AG04450 (cell line): ENCODE data around the gene TBC1D7. TPM values are rescaled to one million over a fixed set of nuclear protein-coding genes. Genes with fewer than 3 reads are reported as not detected.

Source experiments
- CTCF ChIA-PET: fragments of 300-600, 350-600 bp; formaldehyde crosslinking; extraction: SDS; loops from one replicate; lab custom pipeline; 2022; ENCODE audit warnings: antibody characterized with exemption, inconsistent platforms; lab: Charles Lee
- POLR2A ChIA-PET: fragments of 350-600 bp; formaldehyde crosslinking; extraction: SDS; loops from one replicate; lab custom pipeline; 2021; ENCODE audit warnings: antibody characterized with exemption, inconsistent platforms; lab: Yijun Ruan, JAX
- DNase-seq: peaks from one replicate; pipeline ENCODE4 v3.0.0-alpha.2; 2011; ENCODE audit warnings: low read depth, low spot score
- H3K27ac ChIP-seq: one replicate; pipeline ENCODE4 v1.5.1; 2012; ENCODE audit warnings: low read depth, low read length, control low read depth
- H3K27me3 ChIP-seq: one replicate; pipeline ENCODE4 v1.6.0; 2012; ENCODE audit warnings: low read length; ENCODE audit not compliant: control insufficient read depth, insufficient read depth
- H3K4me3 ChIP-seq: 2 replicates; pipeline ENCODE4 v1.5.1; 2011; ENCODE audit warnings: mild to moderate bottlenecking, low read depth, low read length, control low read depth
- H3K9me3 ChIP-seq: 2 replicates; pipeline ENCODE4 v1.5.1; 2012; ENCODE audit warnings: low read length; ENCODE audit not compliant: control insufficient read depth, insufficient read depth
- CTCF ChIP-seq: IDR thresholded peaks from 2 replicates; pipeline ENCODE4 v1.5.1; 2011; ENCODE audit warnings: low read depth, low read length, control low read depth, inconsistent platforms
- polyA plus RNA-seq: library from polyadenylated mRNA; depleted of rRNA; stranded (reverse); fragments of >200 nt; gene quantifications from 2 replicates; pipeline ENCODE4 v1.2.3, GENCODE V29; 2011

The TBC1D7 gene
- polyA plus RNA-seq, 1 experiment, result 37.6 TPM

- Histone ChIP-seq H3K4me3 (no peak overlapping the region), H3K27ac (peak overlapping the region; percentile 95), H3K27me3 (no peaks in the 10 kb centered on the region), H3K9me3 (no peaks in the 10 kb centered on the region; the same call in 1 of the 2 replicates)
- no peak for TF ChIP-seq CTCF
- DNase-seq, result peak; percentile 54
- ChIA-PET CTCF (interaction anchor here (0.6 to 2.4 kb wide), 6 partner anchors 17 to 221 kb away, joined by 4 to 11 read pairs (median 4); no protein-coding TSS in a partner anchor), POLR2A (interaction anchor here (0.6 to 2.3 kb wide), 7 partner anchors 17 to 133 kb away, joined by 3 to 8 read pairs (median 5); partner anchors contain the start of genes GFOD1 and TBC1D7)
Measured at GRCh38 chr6:13354331-13355042, 26.1 kb upstream of the TBC1D7 start.

- POLR2A ChIA-PET, result no interaction called here
- no peak for DNase-seq
- H3K4me3 ChIP-seq, result no peak overlapping the region
- no peak for TF ChIP-seq CTCF
- H3K27me3 ChIP-seq, result no peaks in the 10 kb centered on the region
- H3K27ac ChIP-seq, result no peak overlapping the region
- H3K9me3 ChIP-seq, result no peaks in the 10 kb centered on the region; the same call in 1 of the 2 replicates
- CTCF ChIA-PET, result interaction anchor here (1.0 kb wide), 1 partner anchor 223 kb away, joined by 3 read pairs; the partner anchor contains the start of gene SIRT5
Measured at GRCh38 chr6:13352165-13352564, 23.8 kb upstream of the TBC1D7 start.

- no peaks in the 10 kb centered on the region; the same call in 1 of the 2 replicates for H3K9me3 ChIP-seq
- DNase-seq, result no peak
- ChIA-PET POLR2A (no interaction called here), CTCF (interaction anchor here (1.0 to 1.1 kb wide), 2 partner anchors 14 to 224 kb away, joined by 3 read pairs; partner anchors contain the start of gene SIRT5)
- H3K4me3 ChIP-seq, result no peak overlapping the region
- no peak for TF ChIP-seq CTCF
- no peak overlapping the region for H3K27ac ChIP-seq
- H3K27me3 ChIP-seq, result no peaks in the 10 kb centered on the region
Measured at GRCh38 chr6:13351271-13351670, 22.9 kb upstream of the TBC1D7 start.

GRCh38 chr6:13349811-13350506, 21.6 kb upstream of the TBC1D7 start:
- CTCF ChIA-PET, result no interaction called here
- no peak for TF ChIP-seq CTCF
- POLR2A ChIA-PET, result no interaction called here
- H3K27me3 ChIP-seq, result no peaks in the 10 kb centered on the region
- no peak overlapping the region for H3K4me3 ChIP-seq
- H3K27ac ChIP-seq, result no peak overlapping the region
- no peaks in the 10 kb centered on the region; the same call in 1 of the 2 replicates for H3K9me3 ChIP-seq
- DNase-seq, result no peak
